NCI-H1105 treated with DMSO at 0.1 percent for 48 hours (cell line): ENCODE measurements around the gene PNMA8C.
"Not testable (repeated sequence)": the region's sequence is repeated elsewhere in the genome, so short reads cannot be mapped to it uniquely, and the experiment has no call there.

ENCODE experiments used
- DNase-seq: peaks from one replicate; lab custom pipeline; 2025; lab: John Stamatoyannopoulos, UW

PNMA8C gene

DNA sequence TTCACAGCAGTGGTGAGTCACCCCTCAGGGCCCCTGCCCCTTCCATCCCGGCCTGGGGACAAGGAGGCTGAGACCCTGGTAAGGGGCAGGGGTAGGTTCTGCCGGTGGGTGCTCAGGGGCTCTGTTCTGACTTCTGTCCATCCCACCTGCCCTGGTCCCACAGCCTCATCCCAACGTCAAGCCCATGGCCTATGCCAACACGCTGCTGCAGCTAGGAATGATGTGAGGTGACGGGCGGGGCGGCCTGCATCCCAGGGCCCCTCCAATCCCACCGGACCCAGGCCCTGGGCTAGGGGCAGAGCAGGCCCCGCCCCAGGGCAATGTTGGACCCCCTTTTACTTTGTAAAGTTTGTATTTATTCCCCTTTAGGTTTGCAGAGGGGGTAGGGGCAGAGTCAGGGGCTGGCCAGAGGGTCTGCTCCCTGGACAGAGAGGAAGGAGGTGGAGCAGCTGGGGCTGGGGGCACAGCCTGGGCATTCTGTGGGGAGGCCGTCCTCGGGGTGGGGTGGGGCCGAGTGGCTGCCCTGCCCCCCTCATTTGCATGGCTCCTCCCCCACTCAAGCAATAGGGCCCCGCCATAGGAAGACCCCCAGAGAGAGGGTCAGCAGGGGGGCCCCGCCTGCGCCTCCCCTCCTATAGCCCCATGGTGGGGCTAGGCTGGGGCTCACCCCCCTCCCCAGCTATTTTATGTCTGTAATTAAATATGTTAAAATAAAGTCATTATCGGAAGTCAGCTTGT is 38.4 kb downstream of the PNMA8C start:
- no peak for DNase-seq

GRCh38 chr19:46388311-46389095 is 40.2 kb downstream of the PNMA8C start:
- DNase-seq = no peak

- DNase-seq = no peak
Measured at GRCh38 chr19:46387713-46388130, 41.0 kb downstream of the PNMA8C start.

DNA sequence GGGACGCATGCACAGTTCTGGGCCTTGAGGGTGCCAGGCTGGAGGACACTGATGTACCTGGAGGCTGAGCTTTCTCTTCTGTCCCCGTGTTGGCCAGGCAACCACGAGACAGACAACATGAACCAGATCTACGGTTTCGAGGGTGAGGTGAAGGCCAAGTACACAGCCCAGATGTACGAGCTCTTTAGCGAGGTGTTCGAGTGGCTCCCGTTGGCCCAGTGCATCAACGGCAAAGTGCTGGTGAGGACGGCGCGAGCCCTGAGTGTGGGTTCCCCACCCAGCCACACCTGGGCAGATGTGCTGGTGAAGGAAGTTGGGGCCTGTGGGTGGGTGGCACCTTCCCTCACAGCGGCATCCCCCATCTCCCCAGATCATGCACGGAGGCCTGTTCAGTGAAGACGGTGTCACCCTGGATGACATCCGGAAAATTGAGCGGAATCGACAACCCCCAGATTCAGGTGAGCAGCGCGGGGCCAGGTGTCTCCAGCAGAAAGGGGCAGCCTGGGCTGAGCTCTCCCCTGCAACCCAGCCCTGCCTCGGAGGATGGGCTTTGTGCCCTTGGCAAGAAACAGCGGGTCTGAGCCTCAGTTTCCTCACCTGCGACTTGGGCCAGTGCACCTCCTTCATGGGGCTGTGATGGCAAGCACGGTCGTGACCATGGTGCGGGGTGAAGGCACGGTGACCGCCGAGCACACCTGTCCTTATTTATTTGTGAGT is 41.6 kb downstream of the PNMA8C start:
- DNase-seq = no peak

- no peak for DNase-seq
Measured at GRCh38 chr19:46386151-46386550, 42.6 kb downstream of the PNMA8C start.

DNA sequence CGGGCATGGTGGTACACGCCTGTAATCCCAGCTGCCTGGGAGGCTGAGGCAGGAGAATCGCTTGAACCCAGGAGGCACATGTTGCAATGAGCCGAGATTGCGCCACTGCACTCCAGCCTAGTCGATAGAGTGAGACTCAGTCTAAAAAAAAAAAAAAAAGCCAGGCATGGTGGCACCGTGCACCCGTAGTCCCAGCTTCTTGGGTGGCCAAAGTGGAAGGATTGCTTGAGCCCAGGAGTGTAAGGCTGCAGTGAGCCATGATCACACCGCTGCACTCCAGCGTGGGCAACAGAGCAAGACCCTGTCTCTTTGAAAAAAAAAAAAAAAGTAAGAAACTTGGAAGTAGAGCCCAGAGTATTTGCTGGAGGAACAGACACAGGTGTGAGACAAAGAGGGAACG is 43.1 kb downstream of the PNMA8C start:
- no peak for DNase-seq

- no peak for DNase-seq
Measured at GRCh38 chr19:46384396-46384795, 44.3 kb downstream of the PNMA8C start.

DNA sequence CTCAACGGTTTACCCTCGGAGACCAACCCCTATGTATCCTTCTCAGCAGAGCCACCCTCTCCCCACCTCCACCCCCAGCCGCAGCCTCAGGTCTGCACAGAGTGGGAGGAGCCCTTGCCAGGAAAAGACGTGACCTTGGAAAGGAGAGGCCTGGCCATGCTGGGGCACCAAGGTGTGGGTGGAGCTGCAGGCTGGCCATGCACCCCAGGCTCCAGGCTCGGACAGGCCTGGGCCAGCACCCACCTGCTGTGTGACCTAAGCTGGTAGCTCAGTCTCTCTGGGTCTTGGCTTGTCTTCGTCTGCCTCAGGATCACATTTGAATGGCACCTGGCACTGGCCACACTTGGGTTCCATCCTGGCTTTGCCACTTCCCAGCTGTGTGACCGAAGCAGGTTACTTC is 44.9 kb downstream of the PNMA8C start:
- no peak for DNase-seq

GRCh38 chr19:46383171-46383815 is 45.4 kb downstream of the PNMA8C start:
- no peak for DNase-seq

GRCh38 chr19:46381756-46382345 is 46.9 kb downstream of the PNMA8C start:
- no peak for DNase-seq

GRCh38 chr19:46381346-46381745 is 47.4 kb downstream of the PNMA8C start:
- no peak for DNase-seq

- DNase-seq = no peak
Measured at GRCh38 chr19:46380690-46381089, 48.0 kb downstream of the PNMA8C start.

DNA sequence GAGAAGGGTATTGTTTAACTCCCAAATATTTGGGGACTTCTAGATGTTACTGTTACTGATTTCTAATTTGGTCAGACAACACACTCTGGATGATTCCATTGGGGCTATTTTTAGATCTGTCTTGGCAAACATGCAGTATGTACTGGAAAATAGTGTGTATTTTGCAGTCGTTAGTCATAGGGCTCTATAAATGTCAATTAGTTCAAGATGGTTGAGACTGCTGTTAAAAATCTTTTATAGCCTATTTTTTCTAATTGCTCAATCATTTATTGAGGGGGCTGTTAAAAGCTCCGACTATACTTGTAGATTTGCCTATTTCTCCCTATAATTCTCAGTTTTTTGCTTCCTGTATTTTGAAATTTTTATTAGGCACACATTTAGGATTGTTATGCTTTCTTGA is 50.5 kb downstream of the PNMA8C start:
- DNase-seq = peak; percentile 55

GRCh38 chr19:46376241-46377153 is 52.2 kb downstream of the PNMA8C start:
- no peak for DNase-seq

DNA sequence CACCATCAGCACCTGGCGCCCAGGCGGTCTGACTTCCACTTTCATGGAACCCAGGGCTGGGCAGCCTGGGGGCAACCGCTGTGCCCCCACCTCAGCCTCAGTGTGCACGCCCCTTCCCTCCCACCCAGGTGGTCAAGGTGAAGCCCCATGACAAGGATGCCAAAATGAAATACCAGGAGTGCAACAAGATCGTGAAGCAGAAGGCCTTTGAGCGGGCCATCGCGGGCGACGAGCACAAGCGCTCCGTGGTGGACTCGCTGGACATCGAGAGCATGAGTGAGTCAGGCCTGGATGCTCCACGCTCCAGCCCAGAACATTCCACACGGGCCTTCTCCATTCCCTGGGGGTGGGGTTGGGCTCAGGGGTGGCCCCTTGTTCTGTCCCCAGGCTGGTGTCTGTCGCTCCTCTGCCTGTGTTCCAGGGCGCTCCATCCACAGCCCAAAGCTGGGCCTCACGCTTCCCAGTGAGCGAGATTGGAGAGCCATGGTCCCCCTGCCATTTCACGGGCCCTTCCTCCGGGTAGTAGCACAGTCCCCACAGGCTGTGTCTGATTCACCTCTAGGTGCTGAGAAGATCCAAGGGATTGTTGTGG is 53.2 kb downstream of the PNMA8C start:
- DNase-seq = not testable (repeated sequence)
